Stimulated activated CD8-positive, alpha-beta memory T cell treated with anti-CD3 and anti-CD28 coated beads, Interleukin-15, amount 100 ng/mL, for 1 hour (primary cell): Measurements from ENCODE around the gene OR6C1.
"Not testable (repeated sequence)": the region's sequence is repeated elsewhere in the genome, so short reads cannot be mapped to it uniquely, and the experiment has no call there.

Experiments
- DNase-seq: peaks from one replicate; pipeline ENCODE4 v3.0.0-alpha.2; 2020; ENCODE audit warnings: low read depth

Gene OR6C1

DNA sequence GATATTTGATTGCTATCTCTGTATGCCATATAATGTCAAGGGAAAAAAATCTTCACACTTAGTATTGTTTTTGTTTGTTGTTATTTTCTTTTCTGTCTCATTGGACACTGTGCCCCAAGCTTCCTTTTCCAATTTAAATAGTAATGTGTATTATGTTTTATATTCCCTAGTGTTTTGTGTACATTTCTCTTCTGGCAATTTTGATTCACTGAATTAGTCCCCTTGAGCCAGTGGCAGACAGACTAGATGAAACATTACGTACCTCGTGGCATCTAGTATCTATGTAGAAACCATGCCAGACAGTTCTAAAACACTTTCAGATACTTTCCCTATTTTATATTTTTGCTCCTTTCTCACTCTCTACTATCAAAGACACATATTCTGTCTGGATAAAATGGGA, at the start of gene OR6C1:
Gene OR6C1, plus strand, starts transcription at position 301 of the 400 bp plus-strand sequence. CDS start 6,257 bp downstream, outside the sequence.
- DNase-seq, result no peak

DNA sequence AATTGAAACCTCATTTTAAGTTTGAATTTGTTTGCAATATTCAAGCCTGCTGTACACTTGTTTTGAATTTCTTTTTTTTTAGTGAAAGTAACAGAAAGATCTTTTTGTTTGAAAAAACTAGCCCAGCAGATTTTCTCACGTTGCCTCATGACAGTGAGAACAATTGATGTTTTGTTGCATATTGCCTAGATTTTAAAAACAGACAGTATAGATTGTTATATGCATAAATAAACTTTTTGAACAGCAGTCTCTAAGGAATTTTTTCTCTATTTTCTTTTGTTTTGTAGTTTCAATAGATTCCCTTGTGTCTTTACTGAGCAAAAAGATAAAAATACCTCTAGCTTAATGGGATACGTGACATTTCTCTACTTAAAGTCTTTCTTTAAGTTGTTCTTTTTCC, 33.2 kb upstream of the OR6C1 start:
- DNase-seq, result no peak

GRCh38 chr12:55289999-55290398, 24.1 kb upstream of the OR6C1 start:
- no peak for DNase-seq

DNA sequence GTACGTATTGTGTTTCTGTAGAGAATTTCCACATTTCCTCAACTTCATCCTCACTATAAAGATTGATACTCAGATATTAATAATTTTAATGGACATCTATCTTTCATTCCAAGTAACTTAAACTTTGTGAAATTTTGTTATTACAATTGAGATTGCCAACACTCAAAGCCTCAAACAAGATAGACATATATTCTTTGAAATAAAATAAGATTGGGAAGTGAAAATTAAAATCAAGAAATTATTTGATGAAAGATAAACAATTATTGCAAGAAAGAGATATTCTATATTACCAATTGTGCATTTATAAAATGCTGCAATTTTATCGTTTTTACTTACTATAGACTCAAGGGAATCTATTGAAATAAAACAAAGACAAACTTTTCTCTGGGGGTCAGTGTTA, 17.7 kb upstream of the OR6C1 start, which contains the start of gene OR6C6:
Gene OR6C6, minus strand, starts transcription at position 101 of the 400 bp plus-strand sequence. CDS start 1,337 bp downstream, outside the sequence.
- DNase-seq, result no peak

- no peak for DNase-seq
These were observed 6.1 kb downstream of the OR6C1 start for GRCh38 chr12:55320201-55320600.

DNA sequence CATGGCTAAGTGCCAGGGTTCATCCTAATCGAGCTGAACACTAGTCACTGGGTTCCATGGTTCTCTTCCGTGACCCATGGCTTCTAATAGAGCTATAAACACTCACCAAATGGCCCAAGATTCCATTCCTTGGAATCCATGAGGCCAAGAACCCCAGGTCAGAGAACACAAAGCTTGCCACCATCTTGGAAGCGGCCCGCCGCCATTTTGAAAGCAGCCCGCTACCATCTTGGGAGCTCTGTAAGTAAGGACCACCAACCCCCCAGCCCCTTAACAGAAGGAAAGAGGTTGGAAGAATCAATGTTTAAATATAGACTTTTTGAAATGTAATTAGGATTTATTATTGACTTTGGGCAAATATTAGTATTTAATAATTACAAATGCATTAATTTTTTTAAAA, 11.7 kb downstream of the OR6C1 start:
- DNase-seq, result not testable (repeated sequence)

DNA sequence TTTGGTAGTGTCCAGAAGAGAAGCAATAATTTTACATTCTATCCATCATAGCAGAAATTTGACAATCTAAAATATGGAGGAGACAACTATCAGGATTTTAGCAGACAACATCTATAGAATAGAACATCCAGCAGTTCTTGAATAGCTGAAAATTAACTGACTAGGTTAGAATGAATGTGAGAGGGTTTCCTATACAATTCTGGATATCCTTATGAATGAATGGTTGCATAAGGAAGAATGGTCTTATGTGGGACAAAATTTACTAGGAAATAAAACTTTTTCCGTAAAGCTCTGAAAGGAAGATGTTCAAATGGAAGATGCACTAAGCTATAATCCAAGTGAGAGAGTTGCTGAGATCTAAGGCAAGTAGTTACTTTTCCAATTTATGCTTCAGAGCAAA, 16.3 kb downstream of the OR6C1 start, which contains the start of gene OR6C3:
Gene OR6C3, plus strand, starts transcription at position 301 of the 400 bp plus-strand sequence. CDS start 955 bp downstream, outside the sequence.
- DNase-seq, result no peak

- DNase-seq, result no peak
These were observed 21.9 kb downstream of the OR6C1 start for GRCh38 chr12:55336002-55336401.

DNA sequence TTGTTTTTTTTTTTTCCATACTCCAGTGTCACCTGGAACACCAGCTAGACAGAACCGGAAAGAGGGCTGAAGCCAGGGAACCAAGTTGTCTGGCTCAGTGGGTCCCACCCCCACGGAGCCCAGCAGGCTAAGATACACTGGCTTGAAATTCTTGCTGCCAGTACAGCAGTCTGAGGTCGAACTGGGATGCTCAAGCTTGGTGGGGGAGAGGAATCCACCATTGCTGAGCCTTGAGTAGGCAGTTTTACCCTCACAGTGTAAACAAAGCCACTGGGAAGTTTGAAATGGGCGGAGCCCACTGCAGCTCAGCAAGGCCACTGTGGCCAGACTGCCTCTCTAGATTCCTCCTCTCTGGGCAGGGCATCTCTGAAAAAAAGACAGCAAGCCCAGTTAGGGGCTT, 41.2 kb downstream of the OR6C1 start:
- DNase-seq, result not testable (repeated sequence)

- DNase-seq, result no peak
These were observed 48.5 kb downstream of the OR6C1 start, which contains the start of gene OR6C75 for GRCh38 chr12:55362675-55363074. Gene OR6C75 (plus strand): TSS chr12:55362975. CDS start chr12:55365111, 2,136 bp downstream.

GRCh38 chr12:55365086-55365485, 50.9 kb downstream of the OR6C1 start:
- no peak for DNase-seq
